HG03469 (cell line): Measurements from ENCODE around the gene LAMA4.

Source experiments
- ATAC-seq: cut with Tn5 transposase; IDR thresholded peaks from one replicate; pipeline ENCODE4 v1.9.1; 2021; ENCODE audit warnings: mild to moderate bottlenecking, moderate library complexity, moderate number of reproducible peaks; ENCODE audit not compliant: unreplicated experiment

Gene LAMA4

DNA sequence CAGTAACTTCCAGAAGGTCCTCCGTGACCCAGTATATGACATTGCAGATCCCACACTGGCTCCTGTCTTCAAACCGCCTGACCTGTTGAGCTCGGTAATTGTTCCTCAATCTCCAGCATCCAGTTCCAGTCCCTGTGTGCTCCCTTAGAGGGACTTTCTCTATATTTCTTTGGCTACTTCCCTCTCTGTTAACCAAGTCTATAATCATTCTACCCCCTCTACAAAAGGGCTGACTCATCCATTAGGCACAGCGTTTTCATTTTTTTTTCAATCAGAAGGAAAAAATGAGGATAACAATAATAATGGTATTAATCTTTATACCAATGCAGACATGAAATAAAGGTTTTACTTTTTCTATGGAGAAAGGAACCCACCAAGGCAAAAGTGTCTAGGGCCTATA is 97.7 kb downstream of the LAMA4 start:
- no peak for ATAC-seq

DNA sequence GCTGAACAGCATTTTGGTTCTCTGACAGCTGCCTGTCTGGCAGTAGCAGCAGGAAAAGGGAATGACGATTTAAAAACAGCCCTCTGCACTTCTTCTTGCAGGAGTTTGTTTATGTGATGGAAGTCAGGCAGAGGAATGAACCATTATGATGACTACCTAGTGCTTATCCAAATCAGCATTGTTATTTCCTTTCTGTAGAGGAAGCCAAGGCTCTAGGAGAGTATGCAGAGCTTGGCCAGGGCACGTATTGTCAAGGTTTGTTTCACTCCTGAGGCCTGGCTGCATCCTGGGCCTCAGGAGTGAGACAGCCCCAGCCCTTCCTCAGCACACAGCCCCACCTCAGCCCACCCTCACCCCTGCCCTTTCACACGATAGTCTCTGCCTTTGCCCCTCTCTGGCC is 98.5 kb downstream of the LAMA4 start:
- no peak for ATAC-seq

DNA sequence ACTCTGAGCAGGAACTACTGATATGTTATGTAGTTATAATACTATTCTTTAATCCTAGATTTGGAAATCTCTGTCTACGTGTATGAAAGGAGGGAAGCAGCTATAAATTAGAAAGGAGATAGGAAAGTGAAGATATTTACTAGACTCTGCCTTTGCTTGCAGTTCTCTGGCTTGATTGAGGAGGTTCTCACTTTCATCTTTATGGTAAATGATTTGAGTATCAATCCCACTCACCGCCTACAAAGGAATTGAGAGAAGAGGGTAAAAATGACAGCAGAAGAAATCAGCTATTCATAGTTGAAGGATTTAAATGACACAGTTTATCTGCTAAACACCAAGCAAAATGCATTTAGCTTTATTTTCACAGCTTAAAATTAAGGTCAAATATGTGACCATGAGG is 99.7 kb downstream of the LAMA4 start:
- ATAC-seq, result no peak

DNA sequence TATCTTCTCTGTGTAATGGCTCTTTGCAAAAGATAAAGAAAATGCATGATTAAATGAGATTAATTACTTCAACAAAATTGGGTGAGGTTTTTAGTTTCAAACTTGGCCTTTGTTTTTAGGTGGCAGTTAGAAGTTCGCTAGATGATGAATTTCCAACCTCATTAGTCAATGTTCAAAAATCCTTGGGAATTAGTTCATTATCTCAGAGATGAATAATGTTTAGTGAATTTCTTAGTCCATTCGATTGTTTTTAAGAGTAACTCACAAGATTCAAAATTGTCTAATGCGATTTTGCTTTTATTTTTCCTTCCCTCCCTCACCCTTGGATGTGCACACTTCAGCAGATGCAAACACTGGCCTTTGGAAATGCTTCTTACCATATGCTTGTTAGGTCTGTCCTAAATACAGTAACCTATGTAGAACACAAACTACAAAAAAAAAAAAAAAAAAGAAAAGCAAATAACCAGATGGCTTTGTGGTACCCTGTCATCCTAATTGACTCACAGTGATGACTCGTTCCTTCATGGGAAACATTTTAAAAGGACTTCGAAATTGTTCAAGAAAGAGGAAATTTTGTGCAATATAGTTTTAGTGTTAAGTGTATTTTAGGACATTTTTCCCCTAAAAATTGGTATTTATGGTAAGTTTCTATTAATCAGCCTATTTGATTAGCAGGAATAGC is 100.3 kb downstream of the LAMA4 start:
- ATAC-seq, result no peak

DNA sequence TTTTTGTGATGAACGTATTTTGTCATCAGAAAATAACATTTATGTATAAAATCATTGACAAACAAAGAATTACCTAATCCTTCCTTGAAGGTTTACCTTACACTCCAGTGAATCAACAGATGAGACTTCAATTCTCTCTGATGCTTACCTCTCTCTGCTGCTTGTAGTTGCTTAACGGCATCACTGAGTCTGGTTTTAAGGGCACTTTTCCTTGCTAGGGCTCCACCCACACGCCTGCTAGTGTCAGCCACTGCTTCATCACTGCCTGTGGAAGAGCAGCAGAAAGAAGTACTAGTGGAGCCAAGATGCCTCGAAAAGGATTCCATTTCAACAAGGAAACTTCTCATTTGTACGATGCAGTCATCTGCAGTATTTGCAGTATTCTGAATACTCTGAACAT is 104.0 kb downstream of the LAMA4 start:
- no peak for ATAC-seq

DNA sequence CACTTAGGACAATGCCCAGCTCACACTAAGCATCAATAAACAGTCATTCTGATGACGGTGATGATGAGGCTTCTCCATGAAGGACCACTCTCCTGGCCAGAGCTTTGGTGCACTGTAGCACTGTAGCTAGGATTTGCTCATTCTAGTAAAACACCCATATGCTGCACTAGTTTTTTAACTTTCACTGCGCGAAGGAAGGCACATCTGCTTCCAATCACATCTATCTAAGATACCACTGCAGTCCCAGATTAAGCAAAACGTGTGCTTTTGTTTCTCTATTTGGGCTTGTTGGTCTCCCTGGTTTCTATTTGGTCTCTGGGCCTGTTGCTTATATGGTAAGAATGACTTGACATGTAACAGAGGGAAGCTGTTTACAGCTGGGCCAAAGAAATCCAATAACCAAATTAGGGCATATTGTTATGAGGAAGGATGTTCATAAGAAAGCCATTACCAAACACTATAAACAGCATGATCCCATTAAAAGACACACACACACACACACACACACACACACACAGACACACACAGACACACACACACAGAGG is 104.6 kb downstream of the LAMA4 start:
- ATAC-seq, result no peak

DNA sequence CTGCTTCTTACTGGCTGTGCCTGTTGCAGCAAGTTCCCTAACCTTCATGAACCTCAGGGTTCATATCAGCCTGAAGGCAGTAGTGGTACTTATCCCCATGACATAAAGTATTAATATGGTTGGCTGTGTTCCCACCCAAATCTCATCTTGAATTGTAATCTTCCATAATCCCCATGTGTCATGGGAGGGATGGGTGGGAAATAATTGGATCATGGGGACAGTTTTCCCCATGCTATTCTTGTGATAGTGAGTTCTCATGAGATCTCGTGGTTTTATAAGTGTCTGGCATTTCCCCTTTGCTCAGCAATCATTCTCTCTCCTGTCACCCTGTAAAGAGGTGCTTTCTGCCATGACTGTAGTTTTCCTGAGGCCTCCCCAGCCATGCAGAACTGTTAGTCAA is 105.1 kb downstream of the LAMA4 start:
- ATAC-seq, result no peak

DNA sequence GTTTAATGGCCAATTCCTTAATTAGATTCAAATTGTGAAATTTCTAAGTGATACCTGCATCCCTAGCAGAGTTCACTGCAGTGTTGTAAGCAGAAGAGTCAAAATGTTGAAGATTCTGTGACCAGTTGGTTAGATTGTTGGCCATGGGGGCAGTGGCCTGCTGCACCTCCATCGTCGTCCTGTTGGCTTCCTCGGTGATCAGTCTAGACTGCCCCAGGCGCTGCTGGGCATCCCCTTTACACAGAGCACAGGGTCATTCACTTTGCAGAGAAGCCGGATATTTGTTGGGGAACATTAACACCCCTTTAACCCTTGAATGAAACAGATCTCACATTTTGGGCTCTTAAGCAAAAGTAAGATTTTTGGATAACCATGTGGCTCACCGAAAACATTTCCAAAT is 106.3 kb downstream of the LAMA4 start:
- ATAC-seq, result no peak

DNA sequence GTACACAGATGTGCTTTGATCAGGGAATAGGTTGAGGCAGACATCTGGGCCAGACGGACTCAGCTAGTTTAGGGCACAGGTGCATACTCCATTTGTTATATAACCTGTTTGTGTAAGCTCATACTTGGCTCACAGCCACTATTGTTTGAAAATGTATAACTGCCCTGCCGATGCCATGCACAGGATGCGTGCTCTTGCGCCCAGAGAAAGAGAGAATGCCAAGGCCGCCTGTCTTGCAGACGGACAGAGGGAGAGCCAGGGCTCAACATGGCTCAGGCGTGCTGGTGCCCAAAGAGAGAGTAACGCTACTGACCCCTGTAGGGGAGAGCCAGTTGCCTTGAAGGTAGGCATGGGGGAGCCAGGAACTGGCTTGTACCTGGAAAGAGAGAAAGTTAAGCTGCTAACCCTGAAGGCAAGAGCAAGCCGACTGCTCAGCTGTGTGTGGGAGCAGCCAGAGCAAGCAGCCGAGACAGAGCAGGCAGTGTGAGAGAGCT is 109.2 kb downstream of the LAMA4 start:
- no peak for ATAC-seq

DNA sequence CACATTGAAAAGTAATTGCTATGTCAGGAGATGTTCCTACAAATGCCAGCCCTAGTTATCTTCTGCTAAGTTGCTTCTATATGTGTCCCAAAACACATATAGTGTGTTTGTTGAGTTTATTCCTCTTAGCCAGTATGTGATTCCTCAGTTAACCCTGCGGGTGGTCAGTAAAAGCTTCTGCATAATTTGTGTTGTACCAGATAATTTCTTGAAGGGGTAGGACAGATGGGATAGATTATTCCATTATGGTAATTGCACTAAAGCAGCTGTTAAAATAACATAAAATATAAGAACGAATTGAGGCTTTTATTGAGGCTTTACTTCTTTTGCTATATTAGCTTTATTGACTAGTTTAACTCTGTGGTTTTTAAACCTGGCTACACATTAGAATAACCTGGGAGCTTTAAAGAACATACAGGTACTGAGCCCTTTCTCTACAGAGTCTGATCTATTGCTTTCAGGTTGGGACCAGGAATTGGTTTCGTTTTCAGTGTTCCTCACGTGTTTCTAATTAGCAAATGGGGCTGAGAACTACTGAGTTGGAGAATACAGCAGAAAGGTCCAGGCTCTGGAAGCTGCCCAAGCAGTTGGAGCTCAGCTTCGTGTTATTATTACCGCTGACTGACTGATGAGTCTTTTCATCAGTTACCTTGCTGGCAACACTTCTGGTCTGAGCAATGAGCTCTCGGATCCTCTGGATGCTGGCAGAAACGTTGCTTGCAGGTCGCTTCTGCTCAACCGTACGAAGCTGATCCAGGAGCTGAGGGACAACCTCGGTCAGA is 110.0 kb downstream of the LAMA4 start:
- ATAC-seq, result no peak

DNA sequence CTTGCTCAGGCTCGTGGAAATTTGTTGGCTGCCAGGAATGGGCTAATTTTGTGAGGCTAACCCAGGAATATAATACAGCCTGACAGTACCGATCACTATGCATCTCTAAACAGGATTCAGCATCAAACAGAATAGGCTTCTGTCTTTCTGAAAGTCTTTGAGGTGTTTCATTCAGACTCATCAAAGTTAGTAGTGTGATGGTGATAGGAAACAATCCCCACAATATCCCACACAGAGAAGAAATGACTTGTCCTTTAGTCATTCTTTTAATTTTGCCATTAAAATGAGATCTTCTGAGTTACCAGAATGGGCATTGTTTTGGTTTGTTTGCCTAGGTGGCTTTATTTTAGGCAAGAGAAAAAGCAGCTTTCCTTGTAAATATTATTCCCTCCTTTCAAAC is 112.7 kb downstream of the LAMA4 start:
- no peak for ATAC-seq

DNA sequence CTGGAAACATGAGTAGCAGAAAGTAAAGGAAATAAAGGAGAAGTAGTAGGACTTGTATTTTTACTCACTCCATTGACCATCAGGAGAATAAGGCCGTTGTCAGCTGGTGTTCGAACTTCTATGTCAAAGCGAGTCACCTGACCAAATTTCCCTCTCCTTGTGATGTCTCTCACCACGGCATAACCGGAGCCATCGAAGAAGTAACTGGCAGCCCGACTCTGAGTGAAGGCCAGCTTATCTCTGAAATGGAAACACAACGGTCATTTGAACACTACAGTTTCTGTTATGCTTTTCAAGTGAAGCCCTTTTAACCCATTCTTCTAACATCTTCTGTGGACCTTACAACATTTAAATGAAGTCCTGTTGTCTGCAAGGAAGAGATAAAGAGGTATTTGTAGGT is 115.3 kb downstream of the LAMA4 start:
- ATAC-seq, result no peak

DNA sequence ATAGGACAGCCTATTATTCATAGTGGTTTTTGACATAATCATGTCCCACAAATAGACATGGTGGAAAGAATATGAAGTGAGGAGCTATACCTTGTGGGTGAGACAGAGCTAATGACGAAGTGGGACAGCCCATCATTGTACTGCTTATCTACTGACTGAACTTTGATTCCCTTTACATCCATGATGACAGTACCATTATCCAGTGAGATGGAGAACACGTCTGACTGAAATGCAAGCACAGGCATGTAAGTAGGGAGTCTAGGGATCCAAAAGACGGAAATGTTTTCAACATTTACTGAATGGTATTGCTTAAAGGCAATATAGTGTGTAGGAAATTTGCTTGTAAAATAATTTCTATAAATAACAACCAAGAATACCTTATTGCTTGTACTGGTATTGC is 123.5 kb downstream of the LAMA4 start:
- no peak for ATAC-seq

DNA sequence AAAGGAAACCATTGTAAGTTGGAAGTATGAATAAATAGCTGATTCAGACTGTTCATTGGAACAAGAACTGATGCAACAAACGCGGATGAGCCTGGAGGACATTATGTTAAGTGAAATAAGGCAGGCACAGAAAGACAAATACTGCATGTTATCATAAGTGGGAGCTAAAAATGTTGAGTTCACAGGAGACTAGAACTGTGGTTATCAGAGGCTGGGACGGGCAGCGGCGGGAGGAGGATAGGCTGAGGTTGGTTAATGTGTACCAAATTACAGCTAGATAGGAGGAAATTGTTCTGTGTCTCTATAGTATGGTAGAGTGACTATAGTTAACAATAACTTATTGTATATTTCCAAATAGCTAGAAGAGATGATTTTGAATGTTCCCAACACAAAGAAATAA is 126.2 kb downstream of the LAMA4 start:
- ATAC-seq, result no peak

DNA sequence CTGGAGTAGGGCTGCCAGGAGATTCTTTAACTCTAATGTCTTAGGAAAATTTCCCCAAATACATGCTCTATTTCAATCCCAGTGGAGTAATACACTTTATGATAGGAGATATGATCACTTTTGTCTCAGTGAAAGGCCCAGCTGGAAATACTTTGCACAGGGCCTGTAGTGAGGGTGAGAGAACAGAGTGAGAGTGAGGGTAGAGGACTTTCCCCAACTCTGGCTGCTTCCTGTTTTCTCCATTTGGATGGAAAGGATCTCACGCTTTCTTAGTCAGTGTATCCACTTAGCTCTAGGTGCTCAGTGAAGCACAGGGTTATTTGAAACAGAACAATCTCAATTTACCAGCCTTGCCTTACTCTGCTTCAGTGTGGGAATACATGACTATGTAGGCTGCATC is 130.4 kb downstream of the LAMA4 start:
- no peak for ATAC-seq

DNA sequence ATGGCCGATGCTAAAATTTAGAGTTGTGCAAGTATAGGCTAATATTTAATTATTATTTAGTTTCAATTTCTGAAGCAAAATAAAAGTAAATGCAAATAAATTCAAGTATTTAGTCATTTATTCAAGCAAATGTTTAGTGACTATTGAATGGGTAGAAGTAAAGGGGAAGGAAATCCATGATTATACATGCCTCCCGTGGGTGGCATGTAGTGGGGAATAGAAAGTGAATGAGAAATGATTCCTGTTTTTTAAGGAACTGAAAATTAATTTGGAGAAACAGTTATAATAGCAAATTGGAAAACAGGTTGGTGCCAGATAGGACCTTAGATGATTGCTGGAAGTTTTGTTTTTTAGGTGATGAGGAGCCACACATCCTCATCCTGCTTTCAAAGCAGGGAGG is 131.6 kb downstream of the LAMA4 start:
- no peak for ATAC-seq

DNA sequence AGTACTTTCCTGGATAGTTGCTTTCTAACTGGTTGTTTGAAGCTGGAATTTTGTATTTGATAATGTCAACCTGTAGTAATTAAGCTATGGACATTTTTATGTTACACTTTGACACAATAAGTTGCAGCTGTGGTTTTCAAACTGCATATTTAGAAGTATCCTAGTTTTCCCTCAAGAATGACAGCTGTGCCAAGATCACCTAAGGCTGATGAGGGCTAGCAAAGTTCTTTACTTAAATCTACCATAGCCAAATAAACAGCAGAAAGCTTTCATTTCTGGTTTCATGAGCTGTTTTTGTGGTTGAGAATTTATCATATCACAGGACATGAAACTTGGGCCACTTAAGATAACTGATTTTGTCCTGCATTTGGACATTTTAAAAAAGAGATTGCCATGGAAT is 136.3 kb downstream of the LAMA4 start:
- ATAC-seq, result no peak

DNA sequence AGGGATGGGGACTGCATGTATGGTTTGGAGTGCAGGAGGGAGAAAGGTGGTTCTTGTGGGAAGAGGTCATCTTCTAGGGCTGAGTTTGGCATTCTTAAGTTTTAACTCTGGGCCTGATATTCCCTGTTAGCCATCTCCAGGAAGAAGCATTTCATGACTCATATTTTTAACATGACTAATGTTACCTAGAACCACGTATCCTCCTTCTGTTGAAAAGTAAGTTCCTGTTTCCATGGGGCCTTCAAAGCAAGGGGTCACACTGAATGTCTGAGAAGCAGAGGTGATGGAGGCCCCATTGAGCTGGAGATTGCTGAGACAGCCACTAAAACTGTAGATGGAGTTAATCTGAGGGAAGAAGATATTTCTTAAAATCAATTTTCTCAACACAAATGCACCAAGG is 136.8 kb downstream of the LAMA4 start:
- no peak for ATAC-seq

DNA sequence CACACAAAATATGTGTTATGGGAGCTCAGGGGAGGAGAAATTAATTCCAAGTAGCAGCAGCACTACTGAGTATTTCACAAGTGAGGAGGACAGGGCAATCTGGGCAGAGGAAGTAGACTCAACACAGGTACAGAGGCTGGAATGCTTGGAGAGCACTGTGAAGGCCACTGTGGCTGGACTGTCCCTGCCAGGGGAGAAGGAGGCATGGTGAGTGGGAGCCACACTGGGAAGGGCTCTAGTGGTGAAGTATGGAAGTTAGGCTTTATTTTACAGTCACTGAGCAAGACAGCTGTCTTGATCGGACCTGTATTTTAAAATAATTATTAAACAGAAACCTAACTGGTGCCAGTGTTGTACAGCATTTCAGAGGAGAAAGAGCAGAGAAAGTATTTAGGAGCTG is 138.1 kb downstream of the LAMA4 start:
- ATAC-seq, result no peak

DNA sequence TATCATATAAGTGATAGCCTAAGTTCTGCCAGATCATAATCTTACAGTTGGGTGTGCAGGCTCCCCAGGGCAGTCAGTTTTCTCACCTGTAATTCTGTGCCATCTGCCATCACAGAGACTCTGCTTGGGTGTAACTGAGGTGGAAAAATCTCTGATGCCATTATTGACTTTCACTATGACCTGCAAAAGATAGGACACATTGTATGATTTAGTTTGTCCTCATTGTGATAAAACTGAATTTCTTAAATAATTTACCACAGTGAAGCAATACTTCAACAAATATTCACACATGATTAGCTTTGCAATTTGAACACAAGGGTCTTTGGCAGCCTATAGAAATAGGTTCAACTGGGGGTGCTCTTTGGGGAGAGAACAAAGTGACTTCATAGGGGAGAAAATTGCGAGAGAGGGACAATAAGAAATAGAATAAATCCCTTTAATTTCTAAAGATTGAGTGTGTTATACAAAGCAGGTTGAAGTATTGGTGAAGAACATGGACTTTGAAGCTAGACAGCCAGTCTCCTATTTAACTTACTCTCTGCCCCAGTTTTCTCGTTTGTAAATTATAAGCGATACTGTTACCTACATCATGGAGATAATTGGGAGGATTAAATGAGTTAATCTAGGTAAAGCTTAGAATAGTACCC is 139.7 kb downstream of the LAMA4 start:
- ATAC-seq, result no peak

DNA sequence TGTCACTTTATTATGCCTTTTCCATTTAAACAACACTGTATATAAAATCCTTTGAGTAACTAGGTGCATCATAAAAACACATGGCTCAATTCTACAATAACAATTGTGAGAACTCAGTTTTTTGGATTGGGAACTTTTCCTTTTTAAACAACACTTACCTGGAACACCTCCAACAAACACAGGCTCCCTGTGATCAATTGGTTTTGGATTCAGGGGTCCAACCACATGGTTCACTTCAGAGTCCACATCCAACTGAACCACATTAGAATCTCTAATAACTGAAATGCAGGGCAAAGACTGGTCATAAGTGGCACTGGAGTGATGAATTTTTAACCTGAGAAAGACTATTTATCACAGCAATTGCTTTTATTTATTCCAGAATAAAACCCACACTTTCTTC is 140.4 kb downstream of the LAMA4 start:
- ATAC-seq, result no peak

DNA sequence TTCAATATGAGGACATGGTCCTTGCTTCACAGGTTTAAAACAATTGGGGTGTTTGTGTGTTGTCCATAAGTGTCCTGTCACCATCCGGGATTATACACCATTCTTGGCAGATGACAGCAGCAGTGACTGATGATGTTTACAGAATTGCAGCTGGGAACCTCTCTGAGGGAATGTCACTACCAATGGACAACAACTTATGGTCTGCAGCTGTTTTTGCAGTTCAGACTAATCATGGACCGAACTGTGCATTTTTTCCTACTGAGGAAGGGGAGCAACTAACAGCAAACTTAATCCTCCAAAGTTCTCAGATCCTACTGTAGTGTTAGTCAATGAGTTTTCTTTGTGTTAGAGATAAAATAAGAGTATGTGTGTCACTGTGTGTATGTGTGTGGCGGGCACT is 140.9 kb downstream of the LAMA4 start:
- ATAC-seq, result no peak
